Measurements from ENCODE around the gene EIF2B4. TPM values are rescaled to one million over a fixed set of nuclear protein-coding genes. Genes with fewer than 3 reads are reported as not detected.

The EIF2B4 gene
- total RNA-seq, 1 experiment from 2014 or later = 67.2 TPM

DNA sequence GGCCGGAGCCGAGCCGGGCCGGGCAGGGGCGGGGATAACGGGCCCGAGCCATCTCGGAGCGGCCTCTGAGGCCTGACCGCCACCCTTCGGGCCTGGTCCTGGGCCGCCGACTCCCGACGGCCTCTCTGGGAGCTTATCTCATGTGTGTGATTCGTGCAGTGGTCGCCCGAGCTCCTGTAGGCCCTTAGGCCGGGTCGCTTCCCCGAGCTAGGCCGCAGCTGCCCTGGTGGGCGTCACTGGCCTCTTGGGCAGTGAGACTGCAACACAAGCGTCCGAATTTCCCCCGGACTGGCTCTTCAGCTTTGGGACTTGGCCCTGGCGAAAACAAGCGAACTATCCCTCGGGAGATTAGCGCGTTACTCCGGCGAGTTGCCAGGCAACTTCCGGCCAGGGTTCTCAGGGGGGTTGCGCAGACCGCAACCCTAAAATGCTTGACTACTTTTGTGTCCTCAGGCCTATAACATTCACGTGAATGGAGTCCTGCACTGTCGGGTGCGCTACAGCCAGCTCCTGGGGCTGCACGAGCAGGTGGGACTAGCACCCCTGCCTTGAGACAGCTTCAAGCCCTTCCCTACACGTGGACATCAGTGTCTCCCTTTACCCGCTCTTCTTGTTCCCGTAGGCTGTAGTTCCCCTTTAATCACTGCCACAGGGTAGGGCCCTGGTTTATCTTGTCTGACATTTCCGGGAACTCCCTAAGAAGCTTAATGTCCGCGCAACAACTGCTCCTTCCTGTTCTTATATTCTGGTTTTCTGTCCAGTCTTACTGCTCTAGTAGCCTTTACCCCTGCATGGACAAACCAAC, 880 bp upstream of the EIF2B4 start:
- H3K4ac ChIP-seq (ENCODE audit: low read depth, low read length) = no peak overlapping the region
- H3K23ac ChIP-seq (ENCODE audit: insufficient read length, low read depth, low read length) = no peak overlapping the region
- peak overlapping the region; percentile 50; the same call in 1 of the 2 replicates for H3K14ac ChIP-seq (ENCODE audit: insufficient read depth, low read length)
- no peak overlapping the region for H4K91ac ChIP-seq (ENCODE audit: insufficient read length, low read depth, low read length)
- no peak for DNase-seq
- WGBS (ENCODE audit: extremely low coverage, insufficient read length, low lambda C conversion rate) = no CpG with 5 or more reads among the region's 46 CpGs
- H3K27ac Mint-ChIP-seq = peak overlapping the region; percentile 60 to 99 (median 98); a peak in 6 of 7 replicates
- H3K9me3 Mint-ChIP-seq = peaks cover 0 to 3% of the 10 kb centered on the region in 2 experiments; a peak in 1 of 5 replicates
- no peak overlapping the region for H2BK20ac ChIP-seq (ENCODE audit: low read depth, low read length, poor library complexity, severe bottlenecking)
- peaks cover 3% of the 10 kb centered on the region for H3K79me1 ChIP-seq (ENCODE audit: insufficient read depth, low read depth, low read length, poor library complexity, severe bottlenecking)
- no peaks in the 10 kb centered on the region for H3K27me3 Mint-ChIP-seq (ENCODE audit: low read depth)
- H4K20me1 ChIP-seq (ENCODE audit: control insufficient read depth, insufficient read depth, insufficient read length) = no peaks in the 10 kb centered on the region
- H2AFZ ChIP-seq (ENCODE audit: low read length) = no peak overlapping the region
- no peak overlapping the region for H3K18ac ChIP-seq (ENCODE audit: insufficient read length, low read depth, low read length)
- H3K4me1 ChIP-seq (ENCODE audit: insufficient read depth, low read length) = peaks cover 3% of the 10 kb centered on the region; the same call in 1 of the 2 replicates
- no peak overlapping the region for H2BK120ac ChIP-seq (ENCODE audit: low read depth, low read length, poor library complexity, severe bottlenecking)
- no peak overlapping the region for H4K5ac ChIP-seq (ENCODE audit: insufficient read length, low read depth, low read length)
- H2BK15ac ChIP-seq (ENCODE audit: low read depth, low read length) = no peak overlapping the region
- H3K4me3 Mint-ChIP-seq = peak overlapping the region; percentile 98 to 99
- peaks cover 51 to 68% (median 67%) of the 10 kb centered on the region in 3 experiments; a peak in 6 of 7 replicates for H3K36me3 Mint-ChIP-seq (ENCODE audit: insufficient read depth in 1 of 3, low read depth in 3 of 3)
- H3K9me3 ChIP-seq (ENCODE audit: control insufficient read depth, low read depth, low read length) = no peaks in the 10 kb centered on the region
- peaks cover 12% of the 10 kb centered on the region for H3K23me2 ChIP-seq (ENCODE audit: insufficient read length, low read depth, low read length, poor library complexity, severe bottlenecking)
- no peak overlapping the region for H3K27ac ChIP-seq (ENCODE audit: insufficient read length, low read depth, low read length)
- peak overlapping the region; percentile 76 for H3K9ac ChIP-seq (ENCODE audit: extremely low read depth, insufficient read length, low read length)
- H2AK5ac ChIP-seq (ENCODE audit: insufficient read length, low read length) = no peak overlapping the region
- TF ChIP-seq, protein P1, sequence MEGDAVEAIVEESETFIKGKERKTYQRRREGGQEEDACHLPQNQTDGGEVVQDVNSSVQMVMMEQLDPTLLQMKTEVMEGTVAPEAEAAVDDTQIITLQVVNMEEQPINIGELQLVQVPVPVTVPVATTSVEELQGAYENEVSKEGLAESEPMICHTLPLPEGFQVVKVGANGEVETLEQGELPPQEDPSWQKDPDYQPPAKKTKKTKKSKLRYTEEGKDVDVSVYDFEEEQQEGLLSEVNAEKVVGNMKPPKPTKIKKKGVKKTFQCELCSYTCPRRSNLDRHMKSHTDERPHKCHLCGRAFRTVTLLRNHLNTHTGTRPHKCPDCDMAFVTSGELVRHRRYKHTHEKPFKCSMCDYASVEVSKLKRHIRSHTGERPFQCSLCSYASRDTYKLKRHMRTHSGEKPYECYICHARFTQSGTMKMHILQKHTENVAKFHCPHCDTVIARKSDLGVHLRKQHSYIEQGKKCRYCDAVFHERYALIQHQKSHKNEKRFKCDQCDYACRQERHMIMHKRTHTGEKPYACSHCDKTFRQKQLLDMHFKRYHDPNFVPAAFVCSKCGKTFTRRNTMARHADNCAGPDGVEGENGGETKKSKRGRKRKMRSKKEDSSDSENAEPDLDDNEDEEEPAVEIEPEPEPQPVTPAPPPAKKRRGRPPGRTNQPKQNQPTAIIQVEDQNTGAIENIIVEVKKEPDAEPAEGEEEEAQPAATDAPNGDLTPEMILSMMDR (conservative IDR thresholded peaks at IDR 0.05) = no peak
- no peak overlapping the region for H2BK12ac ChIP-seq (ENCODE audit: insufficient read length, low read depth, low read length)
- no peak overlapping the region for H4K8ac ChIP-seq (replicated peaks; ENCODE audit: insufficient read length, low read depth, low read length)
- peak overlapping the region; percentile 98 for H3K4me2 ChIP-seq (ENCODE audit: insufficient read depth, insufficient read length, low read length)
- no peaks in the 10 kb centered on the region for H3K27me3 ChIP-seq (ENCODE audit: insufficient read depth, low read length)
- H2BK5ac ChIP-seq (ENCODE audit: insufficient read length, low read length) = no peak overlapping the region
- H3K79me2 ChIP-seq (ENCODE audit: insufficient read depth, low read length) = peaks cover 5% of the 10 kb centered on the region; the same call in 1 of the 2 replicates
- H3T11ph ChIP-seq (ENCODE audit: low read length) = no peak overlapping the region
- H3K4me1 Mint-ChIP-seq = peaks cover 13 to 22% of the 10 kb centered on the region in 2 experiments
- H3K56ac ChIP-seq (ENCODE audit: insufficient read length, low read depth, low read length) = no peak overlapping the region
